Effector memory CD4-positive, alpha-beta T cell (primary cell): ENCODE data around the gene CD37.

ENCODE experiments used
- DNase-seq, 3 donors: peaks; one replicate each; pipeline ENCODE4 v3.0.0-alpha.2; 2020
- H3K27ac ChIP-seq: 2 replicates; pipeline ENCODE4 v1.7.0; 2013; ENCODE audit warnings: mild to moderate bottlenecking, low read length, moderate library complexity; ENCODE audit not compliant: insufficient read depth, poor library complexity, severe bottlenecking
- H3K27me3 ChIP-seq: replicated peaks from 2 replicates; pipeline ENCODE4 v1.7.0; 2013; ENCODE audit warnings: mild to moderate bottlenecking, low read length; ENCODE audit not compliant: insufficient read depth, control insufficient read depth, poor library complexity, severe bottlenecking
- H3K36me3 ChIP-seq: 2 replicates; pipeline ENCODE4 v1.7.0; 2013; ENCODE audit warnings: mild to moderate bottlenecking, low read length, moderate library complexity; ENCODE audit not compliant: control insufficient read depth, insufficient read depth
- H3K4me1 ChIP-seq: 2 replicates; pipeline ENCODE4 v1.7.0; 2013; ENCODE audit warnings: low read length, mild to moderate bottlenecking; ENCODE audit not compliant: control insufficient read depth, insufficient read depth, poor library complexity, severe bottlenecking
- H3K4me3 ChIP-seq: 2 replicates; pipeline ENCODE4 v1.7.0; 2013; ENCODE audit warnings: low read length, low read depth, mild to moderate bottlenecking; ENCODE audit not compliant: insufficient read depth, poor library complexity, severe bottlenecking
- H3K9me3 ChIP-seq: 2 replicates; pipeline ENCODE4 v1.7.0; 2013; ENCODE audit warnings: mild to moderate bottlenecking, low read length, moderate library complexity; ENCODE audit not compliant: control insufficient read depth

Gene CD37

DNA sequence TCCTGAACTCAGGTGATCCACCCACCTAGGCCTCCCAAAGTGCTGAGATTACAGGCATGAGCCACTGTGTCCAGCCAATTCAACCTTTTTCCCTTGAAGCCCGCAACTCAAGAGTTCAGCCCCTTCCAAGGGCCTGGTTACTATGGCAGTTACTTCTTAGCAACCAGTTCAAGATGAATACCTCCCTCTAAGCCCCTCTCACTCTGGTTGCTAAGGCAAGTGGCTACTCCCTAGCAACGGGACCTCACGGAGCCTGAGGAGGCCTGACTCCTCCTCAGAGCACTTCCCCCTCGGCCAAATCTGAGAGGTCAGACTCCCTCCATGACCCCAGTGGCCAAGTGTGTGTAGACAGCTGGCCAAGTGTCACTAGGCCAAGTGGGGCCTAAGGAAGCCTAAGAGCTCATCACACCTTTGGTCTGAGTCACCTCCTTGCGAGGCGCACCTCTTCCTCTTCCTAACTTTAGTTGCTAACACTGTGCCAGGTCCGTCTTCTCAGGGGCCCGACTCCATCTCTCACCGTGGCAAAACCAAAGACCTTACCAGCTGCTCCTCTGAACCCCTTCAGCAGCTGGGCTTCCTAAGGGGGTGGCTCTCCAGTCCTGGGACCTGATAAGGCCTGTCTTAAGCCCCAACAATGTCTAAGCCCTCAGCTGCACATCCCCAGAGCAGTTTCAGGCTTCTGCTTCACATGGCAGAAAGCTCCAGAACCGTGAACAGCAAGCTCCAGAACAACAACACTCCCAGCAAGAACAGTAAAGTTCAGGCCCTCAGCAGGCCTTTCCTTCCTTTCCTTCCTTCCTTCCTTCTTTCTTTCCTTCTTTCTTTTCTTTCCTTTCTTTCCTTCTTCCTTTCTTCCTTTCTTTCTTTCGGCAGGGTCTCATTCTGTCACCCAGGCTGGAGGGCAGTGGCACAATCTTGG is 9.6 kb downstream of the CD37 start:
- no peak overlapping the region for H3K4me3 ChIP-seq
- no peaks in the 10 kb centered on the region for H3K4me1 ChIP-seq
- H3K27me3 ChIP-seq = no peaks in the 10 kb centered on the region
- DNase-seq = no peak
- H3K36me3 ChIP-seq = peaks cover 15% of the 10 kb centered on the region
- H3K27ac ChIP-seq = no peak overlapping the region
- no peaks in the 10 kb centered on the region for H3K9me3 ChIP-seq

DNA sequence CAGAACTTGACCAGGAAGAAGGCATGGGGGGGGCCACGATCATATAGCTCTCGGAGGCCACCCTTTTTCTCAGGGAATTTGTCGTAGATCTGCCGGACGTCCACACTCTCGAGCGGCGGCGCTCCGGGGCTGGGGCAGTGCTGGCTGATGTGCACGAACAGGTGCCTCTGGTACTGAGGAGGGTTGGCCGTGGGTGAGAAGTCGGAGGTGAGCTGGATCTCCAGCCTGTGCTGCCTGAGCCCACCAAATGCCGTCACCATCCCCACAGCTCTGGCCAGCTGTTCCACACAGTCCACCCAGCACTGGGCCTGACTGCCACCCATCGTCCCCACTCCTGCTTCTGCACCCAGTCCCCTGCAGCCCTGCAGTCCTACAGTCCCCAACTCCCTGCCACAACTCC is 12.0 kb downstream of the CD37 start:
- H3K27ac ChIP-seq = no peak overlapping the region
- no peaks in the 10 kb centered on the region for H3K4me1 ChIP-seq
- no peak for DNase-seq
- H3K4me3 ChIP-seq = no peak overlapping the region
- H3K9me3 ChIP-seq = no peaks in the 10 kb centered on the region
- no peaks in the 10 kb centered on the region for H3K36me3 ChIP-seq
- H3K27me3 ChIP-seq = no peaks in the 10 kb centered on the region

DNA sequence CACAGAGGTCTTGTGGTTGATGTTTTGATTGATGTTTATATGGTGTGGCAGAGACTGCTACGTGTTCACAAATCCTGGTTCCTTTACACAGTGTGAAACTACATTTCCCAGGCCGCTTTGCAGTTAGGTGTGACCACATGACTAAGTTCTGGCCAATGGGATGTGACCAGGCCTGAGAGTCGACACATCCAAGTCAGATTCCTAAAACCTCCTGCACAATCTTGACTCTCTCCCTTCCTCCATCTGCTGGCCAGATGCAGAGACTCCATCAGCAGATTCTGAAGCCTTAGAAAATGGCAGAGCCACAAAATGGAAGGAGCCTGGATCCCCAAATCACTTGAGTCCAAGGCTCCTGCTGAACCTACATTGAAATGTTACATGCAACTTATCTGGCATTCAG is 12.6 kb downstream of the CD37 start:
- no peaks in the 10 kb centered on the region for H3K27me3 ChIP-seq
- no peak for DNase-seq
- no peaks in the 10 kb centered on the region for H3K36me3 ChIP-seq
- no peak overlapping the region for H3K4me3 ChIP-seq
- no peaks in the 10 kb centered on the region for H3K4me1 ChIP-seq
- no peak overlapping the region for H3K27ac ChIP-seq
- H3K9me3 ChIP-seq = no peaks in the 10 kb centered on the region

DNA sequence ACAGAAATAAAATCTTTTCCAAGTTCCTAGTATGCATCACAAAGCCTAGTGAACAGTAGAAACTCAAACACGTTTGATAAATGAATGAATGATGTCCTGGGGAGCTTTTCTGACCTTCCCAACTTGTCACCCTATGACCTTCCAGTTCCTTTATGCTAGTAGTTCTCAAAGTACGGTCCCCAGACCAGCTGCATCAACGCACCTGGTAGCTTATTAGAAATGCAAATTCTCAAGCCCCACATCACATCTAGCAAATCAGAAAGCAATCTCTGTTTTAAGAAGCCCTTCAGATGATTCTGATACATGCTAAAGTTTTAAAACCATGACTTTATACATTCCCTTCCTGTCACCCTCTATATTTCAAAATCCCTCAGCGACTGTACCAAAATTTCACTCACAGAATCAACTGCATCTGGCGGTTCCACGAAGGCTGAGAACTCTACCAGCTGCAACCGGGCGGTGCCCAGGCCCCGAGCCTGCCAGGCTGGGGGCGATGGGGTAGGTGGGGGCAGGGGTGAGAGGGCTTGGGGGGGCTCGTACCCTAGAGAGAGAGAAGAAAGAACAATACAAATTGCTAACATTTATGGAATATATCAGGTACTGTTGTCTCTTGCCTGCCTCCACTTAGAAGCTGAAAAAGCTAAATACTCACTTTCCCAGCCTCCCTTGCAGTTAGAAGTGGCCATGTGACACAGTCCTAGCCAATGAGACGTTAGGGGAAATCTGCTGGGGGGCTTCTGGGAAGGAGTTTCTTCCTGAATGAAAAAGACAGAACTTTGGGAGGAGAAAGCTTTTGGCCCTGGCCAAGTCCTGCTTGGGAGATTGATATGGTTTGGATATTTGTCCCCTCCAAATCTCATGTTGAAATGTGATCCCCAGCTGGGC is 13.3 kb downstream of the CD37 start:
- no peaks in the 10 kb centered on the region for H3K4me1 ChIP-seq
- H3K9me3 ChIP-seq = no peaks in the 10 kb centered on the region
- no peaks in the 10 kb centered on the region for H3K36me3 ChIP-seq
- no peaks in the 10 kb centered on the region for H3K27me3 ChIP-seq
- no peak for DNase-seq
- no peak overlapping the region for H3K27ac ChIP-seq
- H3K4me3 ChIP-seq = no peak overlapping the region

DNA sequence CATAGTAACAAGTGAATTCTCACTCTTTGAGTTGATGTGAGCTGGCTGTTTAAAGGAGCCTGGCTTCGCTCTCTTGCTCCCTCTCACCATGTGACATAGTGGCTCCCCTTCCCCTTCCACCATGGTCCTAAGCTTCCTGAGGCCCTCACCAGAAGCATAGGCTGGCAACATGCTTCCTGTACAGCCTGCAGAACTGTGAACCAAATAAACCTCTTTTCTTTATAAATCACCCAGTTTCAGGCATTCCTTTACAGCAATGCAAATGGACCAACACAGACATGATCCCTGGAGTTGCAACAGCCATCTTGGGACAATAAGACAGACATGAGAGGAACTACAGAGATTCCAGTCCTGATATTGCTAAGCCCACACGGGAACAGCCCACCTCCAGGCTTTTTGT is 14.4 kb downstream of the CD37 start:
- no peaks in the 10 kb centered on the region for H3K36me3 ChIP-seq
- no peak overlapping the region for H3K27ac ChIP-seq
- no peaks in the 10 kb centered on the region for H3K4me1 ChIP-seq
- no peaks in the 10 kb centered on the region for H3K9me3 ChIP-seq
- DNase-seq = no peak
- no peak overlapping the region for H3K4me3 ChIP-seq
- no peaks in the 10 kb centered on the region for H3K27me3 ChIP-seq

DNA sequence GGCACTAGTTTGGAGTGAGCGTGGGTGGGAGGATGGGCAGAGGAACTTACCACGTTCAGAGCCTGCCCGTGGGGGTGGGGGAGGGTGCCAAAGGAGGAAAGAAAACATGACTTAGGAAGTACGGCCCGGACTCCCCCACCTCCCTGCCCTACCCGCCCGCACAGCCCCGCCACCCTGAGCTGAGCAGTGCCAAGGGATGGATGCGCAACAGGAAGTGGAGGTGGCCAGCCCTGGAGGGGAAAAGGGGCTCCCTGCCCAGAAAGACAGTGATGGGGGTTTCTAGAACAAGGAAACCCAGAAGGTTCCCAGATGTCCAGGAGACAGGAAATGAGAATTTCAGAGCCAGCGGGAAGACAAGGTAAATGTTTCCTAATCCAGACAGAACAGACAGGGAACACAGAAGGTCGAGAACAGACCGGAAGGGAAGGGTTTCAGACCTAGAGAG is 20.7 kb downstream of the CD37 start:
- no peak for DNase-seq
- peaks cover 6% of the 10 kb centered on the region for H3K27me3 ChIP-seq
- no peak overlapping the region for H3K27ac ChIP-seq
- peaks cover 6% of the 10 kb centered on the region for H3K4me1 ChIP-seq
- no peaks in the 10 kb centered on the region for H3K9me3 ChIP-seq
- no peak overlapping the region for H3K4me3 ChIP-seq
- no peaks in the 10 kb centered on the region for H3K36me3 ChIP-seq

DNA sequence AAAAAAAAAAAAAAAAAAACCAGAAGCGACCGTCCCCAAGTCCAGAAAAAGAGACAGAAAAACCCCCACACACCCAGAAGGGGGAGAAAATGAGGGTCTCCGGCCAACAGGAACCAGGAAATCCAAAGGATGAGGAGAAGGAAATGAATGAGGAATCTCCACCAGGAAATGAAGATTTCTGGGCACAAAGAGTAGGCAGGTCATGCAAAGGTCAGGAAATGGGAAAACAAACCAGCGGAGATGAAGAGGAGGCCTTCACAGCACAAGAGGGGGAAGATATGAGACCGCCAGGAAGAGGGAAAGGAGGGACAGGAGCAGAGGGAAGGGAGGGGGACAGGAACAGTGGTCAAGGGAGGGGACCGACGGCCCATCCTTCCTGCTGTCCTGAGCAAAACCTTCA is 21.2 kb downstream of the CD37 start:
- Histone ChIP-seq H3K9me3 (no peaks in the 10 kb centered on the region), H3K4me1 (peaks cover 6% of the 10 kb centered on the region), H3K4me3 (no peak overlapping the region), H3K36me3 (no peaks in the 10 kb centered on the region), H3K27me3 (peaks cover 6% of the 10 kb centered on the region), H3K27ac (no peak overlapping the region)
- DNase-seq = no peak

DNA sequence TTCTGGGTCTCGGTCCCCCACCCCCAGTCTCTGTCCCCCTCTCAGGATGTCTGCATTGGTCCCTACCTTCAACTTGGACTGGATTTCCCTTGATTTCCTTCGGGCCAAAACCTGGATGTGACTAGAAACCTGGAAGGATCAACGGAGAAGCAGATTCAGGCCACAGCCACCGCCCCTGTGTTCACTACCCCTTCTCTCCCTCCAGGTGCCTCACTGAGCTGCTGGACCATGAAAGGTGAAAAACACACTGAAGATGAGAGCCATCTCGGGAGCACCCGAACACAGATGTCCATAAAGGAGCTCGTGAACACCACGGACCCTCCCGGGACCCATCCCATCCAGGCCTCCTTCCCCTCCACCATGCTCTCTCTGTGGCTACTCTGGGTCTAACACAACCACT is 22.0 kb downstream of the CD37 start:
- no peaks in the 10 kb centered on the region for H3K9me3 ChIP-seq
- no peak for DNase-seq
- no peaks in the 10 kb centered on the region for H3K36me3 ChIP-seq
- H3K27ac ChIP-seq = no peak overlapping the region
- H3K4me3 ChIP-seq = no peak overlapping the region
- H3K4me1 ChIP-seq = peaks cover 13% of the 10 kb centered on the region
- H3K27me3 ChIP-seq = peaks cover 10% of the 10 kb centered on the region

DNA sequence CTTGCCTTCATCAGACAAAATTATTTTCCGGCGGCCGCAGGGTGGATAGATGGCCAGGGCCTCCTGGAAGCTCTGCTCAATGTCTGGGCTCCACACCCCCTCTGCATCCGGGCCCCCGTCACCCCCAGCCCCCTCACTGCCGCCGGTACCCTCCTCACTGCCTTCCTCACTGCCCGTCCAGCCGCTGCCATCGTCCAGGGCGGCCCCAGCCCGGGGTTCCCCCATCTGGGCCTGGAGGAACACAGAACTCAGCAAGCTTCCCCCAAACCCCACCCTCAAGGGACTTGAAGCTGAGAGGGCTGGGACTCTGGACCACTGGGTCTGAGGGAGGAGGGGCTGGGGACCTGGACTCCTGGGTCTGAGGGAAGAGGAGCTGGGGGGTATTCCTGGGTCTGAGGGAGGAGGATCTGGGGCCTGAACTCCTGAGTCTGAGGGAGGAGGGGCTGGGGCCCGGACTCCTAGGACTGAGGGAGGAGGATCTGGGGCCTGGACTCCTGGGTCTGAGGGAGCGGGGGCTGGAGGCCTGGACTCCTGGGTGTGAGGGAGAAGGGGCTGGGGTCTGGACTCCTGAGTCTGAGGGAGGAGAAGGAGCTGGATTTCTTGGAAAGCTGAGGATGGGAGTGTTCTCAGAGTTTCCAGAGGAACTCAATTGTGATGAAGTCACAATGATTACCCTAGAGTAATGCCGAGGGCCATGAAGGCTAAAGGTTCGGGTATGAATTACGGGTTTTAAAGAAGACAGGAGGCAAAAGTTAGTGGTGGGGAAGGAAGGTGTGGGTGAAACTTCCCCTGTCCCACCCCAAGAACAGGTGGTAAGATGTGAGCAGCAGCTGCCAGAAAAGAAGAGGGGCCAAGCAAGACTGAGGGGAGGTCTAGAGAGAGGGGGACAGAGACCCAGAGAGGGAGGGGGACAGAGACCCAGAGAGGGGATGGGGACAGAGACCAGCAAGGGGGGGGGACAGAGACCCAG is 24.9 kb downstream of the CD37 start:
- H3K36me3 ChIP-seq = no peaks in the 10 kb centered on the region
- no peaks in the 10 kb centered on the region for H3K9me3 ChIP-seq
- peaks cover 33% of the 10 kb centered on the region for H3K27me3 ChIP-seq
- H3K4me1 ChIP-seq = peaks cover 31% of the 10 kb centered on the region
- H3K4me3 ChIP-seq = no peak overlapping the region
- DNase-seq = no peak
- H3K27ac ChIP-seq = no peak overlapping the region
